Measurements from ENCODE around the gene ZNF736.

- no peak for TF ChIP-seq CTCF (IDR thresholded peaks at IDR 0.05)
- TF ChIP-seq POLR2AphosphoS5 (IDR thresholded peaks at IDR 0.05): no peak
Measured at GRCh38 chr7:64359543-64359942, 45.8 kb downstream of the ZNF736 start.
